Subcutaneous preadipocyte (primary cell): Measurements from ENCODE around the gene PPP1R17. TPM values are rescaled to one million over a fixed set of nuclear protein-coding genes. Genes with fewer than 3 reads are reported as not detected.

Source experiments
- total RNA-seq: library from RNA; depleted of rRNA; stranded (reverse); fragments of >200 nt; gene quantifications from 2 replicates; pipeline ENCODE4 v1.2.3, GENCODE V29; 2012

Gene PPP1R17
- not detected in 2 replicates for total RNA-seq

DNA sequence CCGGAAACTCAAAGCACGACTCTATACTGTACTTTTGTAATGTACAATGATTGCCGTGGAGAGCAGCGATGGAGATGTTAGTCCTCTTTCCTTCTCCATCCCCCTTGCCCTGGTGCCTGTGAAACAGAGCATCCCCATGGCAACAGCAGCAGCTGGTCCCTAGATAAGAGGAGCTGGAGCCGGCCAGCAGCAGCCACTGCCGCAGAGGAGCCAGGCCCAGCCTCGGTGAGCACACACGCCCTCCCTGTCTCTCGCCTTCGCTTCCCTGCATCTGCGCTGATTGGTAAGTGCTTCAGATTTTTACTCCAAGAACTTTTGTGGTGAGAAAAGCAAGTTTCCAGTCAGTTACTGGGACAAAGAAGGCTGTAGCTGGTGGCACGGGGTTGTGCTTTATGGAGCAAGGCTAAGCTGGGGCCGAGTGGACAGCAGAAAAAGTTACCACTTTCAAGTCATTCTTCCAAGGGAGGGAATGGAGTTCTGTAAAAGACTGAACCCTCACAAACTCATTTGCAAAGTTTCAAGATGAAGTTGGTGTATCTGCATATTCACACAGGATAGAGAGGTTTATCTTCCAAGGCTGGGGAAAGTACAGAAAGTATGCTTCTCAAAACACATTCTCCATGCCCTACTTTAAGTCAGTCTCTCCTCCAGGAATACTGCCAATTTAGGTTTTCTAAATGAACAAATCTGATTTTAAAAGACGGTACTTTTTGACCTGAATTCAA lies at the start of gene PPP1R17:
TSS of gene PPP1R17 (plus strand) at position 192 of the 725 bp plus-strand sequence. CDS start 5,227 bp downstream, outside the sequence.

Other genes starting within 250 kb of the PPP1R17 start
- gene ITPRID1, start 173.1 kb upstream of the PPP1R17 start, total RNA-seq, result not detected in 2 replicates